ENCODE data around the gene QTRT2.

QTRT2 gene

DNA sequence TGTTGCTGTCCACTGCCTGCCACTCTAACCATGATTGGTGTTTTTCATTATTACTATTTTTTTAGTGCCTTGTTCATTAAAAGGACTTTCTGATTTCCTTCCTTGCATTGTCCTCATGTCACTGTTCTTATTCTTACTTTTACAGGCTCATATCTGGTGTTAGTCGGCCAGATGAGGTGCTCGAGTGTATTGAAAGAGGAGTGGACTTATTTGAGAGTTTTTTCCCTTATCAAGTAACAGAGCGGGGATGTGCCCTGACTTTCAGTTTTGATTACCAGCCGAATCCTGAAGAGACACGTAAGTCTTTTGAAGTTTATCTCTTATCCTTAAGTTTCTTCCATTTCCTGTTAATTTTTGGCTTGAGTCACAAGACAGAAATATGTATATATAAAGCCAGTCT, 23.2 kb downstream of the QTRT2 start:
- no peak for DNase-seq

DNA sequence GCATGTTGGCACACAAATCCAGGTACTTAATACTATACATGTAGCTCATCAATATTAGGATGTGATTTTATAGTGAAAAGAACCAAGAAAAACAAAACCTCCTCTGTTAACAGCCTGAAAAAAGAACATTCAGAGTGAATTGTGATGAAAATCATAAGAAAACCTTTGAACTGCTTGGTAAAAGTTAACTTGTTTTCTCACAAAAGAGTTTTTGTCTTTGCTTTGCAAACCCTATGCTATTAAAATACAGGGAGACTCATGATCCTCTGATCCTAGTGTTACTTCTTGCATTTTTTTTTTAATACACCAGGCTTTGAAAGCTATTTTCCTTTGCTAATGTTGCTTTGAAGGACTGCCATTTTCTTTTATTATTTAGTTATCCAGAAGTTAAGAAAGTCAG, 23.7 kb downstream of the QTRT2 start:
- DNase-seq, result no peak

DNA sequence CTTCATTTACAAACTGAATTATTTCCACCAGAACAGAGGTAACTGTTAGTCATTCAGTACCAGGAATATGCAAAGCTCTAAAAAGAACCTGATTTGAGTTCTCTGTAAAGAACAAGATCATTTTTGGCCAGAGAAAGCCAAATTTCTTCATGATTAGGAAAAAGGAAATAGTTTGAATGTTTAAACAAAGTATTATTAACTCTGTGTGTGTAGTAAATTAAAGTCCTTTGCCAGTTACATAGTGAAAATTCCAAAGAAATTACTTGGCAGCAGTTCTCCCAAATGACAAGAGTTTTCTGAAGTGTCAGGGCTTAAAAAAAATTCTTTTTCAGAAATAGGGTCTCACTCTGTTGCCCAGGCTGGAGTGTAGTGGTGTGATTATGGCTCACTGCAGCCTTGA, 24.5 kb downstream of the QTRT2 start:
- DNase-seq, result peak; percentile 56

DNA sequence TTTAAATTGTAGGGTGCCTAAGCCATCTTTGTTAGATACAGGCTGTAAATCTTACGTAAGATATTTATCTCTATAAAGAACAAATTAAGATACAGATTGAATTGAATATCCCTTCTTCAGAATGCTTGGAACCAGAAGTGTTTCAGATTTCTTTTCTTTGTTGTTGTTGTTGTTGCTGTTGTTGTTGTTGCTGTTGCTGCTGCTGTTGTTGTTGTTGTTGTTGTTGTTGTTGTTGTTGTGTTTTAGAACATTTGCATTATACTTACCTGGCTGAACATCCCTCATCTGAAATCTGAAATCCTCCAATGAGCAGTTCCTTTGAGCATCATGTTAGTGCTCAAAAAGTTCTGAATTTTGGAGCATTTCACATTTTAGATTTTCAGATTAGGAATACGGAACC, 26.6 kb downstream of the QTRT2 start:
- DNase-seq, result no peak

DNA sequence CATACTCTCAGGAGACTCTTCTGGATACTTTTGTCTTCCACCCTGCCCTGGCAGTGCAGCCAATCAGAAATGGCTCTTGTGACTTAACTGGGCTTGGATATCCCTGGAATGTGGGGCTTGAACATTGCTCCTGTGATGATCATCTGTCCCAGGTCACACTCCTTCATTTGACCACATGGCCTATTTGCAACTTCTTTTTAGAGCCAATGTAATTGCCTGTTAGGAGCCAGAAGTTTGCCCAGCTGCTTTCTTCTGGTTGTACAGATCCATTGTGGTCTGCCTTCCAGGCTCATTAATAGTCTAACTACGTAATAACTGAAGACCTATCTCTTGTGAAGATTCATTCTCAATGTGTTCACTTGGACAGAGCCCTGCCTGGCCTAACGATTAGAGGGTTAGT, 29.8 kb downstream of the QTRT2 start:
- DNase-seq, result no peak

DNA sequence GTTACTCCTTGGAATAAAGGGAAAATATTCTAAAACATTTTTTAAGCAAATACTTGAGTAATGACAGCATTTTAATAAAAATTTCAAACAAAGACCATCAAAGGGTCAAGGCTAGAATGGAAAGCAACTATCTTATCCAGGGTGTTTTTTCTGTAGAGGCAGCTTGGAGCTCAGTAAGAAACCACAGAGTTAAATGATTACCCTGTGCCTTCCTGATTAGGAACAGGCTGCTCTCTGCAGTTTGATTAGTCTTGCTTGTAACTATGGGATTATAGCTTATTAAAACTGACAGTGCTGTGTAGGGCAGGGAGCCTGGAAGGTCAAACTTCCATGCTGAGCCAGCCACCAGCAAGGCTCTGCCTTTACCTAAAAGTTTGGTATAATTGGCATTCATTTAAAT, 33.1 kb downstream of the QTRT2 start:
- DNase-seq, result no peak

DNA sequence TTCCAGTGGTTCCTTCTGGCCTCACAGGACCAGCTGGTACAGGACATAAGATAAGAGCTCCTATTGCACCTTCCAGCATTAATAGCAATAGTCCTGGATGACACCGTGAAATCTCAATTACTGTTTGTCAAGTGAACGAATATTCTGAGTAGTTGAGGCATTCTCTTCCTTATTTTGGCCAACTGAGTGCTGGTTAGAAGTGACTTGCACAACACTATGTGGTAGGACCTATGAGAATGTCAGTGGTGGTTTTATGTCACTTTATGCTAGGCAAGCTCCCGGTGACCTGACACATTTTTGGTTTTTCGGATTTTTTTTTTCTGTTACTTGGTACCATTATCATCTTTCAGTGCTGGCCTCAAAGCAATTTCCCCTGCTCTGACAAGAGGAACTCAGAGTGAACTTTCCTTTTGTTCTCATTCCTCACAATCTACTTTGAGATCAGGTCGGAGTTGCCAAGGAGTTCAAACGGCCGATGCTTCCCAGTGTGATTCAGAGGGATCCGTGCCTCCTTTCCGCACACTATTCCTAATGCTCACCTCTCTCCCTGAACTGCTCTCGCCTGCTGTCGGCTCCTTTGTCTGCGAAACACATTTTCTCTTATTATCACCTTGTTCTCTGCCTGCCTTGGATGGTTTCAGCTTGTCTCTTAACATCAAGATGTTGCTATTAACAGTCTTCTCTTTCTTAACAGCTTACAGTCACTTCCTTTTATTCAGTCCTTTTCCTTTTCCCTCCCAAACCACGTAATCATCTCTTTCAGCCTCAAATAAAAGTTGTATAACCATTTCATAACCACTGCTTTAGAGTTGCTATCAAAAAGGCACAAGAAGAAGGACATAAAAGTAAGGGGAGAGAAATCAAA, 35.8 kb downstream of the QTRT2 start:
- no peak for DNase-seq

DNA sequence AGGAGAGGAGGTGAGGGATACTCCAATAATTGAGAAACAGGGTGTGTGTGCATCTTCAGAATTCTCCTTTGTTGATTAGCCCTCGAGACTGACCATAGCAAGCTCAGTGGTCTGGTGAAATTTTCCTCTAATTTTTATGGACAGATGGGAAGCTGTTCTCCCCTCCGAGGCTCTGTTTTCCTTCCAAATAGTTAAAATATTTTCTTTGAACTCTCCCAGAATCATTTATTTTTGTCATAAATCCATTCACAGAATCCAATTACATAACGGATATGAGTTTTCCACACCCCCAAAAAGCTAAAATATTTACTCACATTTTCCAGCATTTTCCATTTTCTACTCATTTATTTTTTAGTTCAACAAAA, 36.5 kb downstream of the QTRT2 start:
- DNase-seq, result no peak

DNA sequence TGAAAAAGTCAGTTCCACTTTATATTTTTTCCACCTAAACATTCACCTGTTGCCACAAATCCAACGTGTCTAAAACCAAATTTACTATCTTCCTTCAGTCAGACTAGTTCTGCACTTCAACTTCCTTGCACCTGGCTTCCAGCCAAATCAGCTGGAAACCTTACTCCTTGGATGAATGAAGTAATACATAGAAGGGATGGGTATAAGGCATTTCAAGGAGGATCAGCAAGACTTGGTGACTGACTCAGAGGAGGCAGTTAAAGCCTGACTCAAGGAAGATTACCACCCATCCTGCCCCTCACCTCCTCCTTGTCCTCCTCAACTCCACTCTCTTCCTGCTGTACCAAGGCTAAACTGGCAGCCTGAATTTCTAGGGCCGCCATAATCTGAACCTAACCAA, 37.1 kb downstream of the QTRT2 start:
- peak; percentile 79 for DNase-seq

DNA sequence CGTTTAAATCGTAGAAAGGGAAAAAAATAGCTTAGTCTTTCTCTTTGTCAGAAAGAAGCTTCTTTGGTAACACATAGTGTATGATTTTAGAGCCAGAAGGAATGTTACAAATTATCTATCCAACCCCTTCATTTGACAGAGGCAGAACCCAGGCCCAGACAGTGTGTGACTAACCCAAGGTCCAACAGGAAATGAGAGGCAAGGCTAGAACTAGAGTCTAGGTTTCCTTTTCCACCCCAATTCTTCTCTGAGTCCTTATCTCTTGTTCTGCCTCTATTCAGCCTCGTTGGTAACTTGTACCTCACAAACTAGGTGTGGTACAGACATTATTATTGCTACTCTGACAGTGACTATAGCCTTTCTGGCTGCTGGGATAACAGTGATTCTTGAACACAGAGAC, 39.3 kb downstream of the QTRT2 start:
- DNase-seq, result no peak

DNA sequence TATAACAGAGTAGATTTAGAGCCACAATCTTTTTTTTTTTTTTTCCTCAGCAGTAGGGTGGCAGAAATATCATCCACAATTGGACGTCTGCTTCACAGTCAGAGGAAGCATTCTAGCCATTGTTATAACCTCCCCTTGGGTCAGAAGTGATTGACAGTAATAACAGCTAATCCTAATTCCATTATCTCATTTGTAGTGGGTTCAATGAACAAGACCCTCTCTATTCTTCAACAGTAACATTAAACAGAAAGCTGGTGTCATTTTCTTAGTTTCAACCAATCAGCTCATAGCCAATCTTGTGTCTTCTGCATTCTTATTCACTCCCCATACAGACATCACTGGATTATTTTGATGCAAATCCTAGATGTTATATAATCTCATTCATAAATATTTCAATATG, 44.6 kb downstream of the QTRT2 start:
- DNase-seq, result no peak

DNA sequence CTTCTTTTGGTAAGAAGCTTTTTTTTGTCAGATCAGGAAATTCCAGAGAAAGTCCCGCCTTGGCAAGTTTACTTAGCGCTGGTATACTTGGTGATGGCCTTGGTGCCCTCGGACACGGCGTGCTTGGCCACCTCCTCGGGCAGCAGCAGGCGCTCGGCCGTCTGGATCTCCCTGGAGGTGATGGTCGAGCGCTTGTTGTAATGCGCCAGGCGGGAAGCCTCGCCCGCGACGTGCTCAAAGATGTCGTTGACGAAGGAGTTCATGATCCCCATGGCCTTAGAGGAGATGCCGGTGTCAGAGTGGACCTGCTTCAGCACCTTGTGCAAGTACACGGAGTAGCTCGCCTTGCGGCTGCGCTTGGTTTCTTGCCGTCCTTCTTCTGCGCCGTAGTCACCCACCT, 46.6 kb downstream of the QTRT2 start:
- no peak for DNase-seq

DNA sequence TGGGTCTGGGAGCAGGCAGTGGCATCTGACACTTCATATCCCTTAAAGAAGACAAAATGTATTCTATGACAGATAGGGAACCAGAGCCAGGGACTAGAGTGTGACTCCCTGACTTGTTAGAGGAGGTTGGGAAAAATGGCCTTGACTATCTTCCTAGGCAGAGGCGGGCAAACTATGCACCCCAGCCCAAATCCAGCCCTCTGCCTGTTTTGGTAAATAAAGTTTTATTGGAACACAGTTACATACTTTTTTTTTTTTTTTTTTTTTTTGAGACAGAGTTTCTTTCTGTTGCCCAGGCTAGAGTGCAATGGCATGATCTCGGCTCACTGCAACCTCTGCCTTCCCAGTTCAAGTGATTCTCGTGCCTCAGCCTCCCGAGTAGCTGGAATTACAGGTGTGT, 47.3 kb downstream of the QTRT2 start:
- DNase-seq, result no peak

DNA sequence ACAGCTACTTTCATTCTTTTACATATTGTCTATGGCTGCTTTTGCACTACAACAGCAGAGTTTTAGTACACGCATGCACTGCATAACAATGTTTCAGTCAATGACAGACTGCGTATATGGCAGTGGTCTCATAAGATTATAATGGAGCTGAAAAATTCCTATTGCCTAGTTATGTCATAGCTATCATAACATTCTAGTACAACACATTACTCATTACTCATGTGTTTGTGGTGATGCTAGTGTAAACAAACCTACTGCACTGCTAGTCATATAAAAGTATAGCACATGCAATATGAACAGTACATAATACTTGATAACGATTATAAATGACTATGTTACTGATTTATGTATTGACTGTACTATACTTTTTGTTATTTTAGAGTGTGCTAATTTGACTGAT, 47.9 kb downstream of the QTRT2 start:
- DNase-seq, result peak; percentile 33

DNA sequence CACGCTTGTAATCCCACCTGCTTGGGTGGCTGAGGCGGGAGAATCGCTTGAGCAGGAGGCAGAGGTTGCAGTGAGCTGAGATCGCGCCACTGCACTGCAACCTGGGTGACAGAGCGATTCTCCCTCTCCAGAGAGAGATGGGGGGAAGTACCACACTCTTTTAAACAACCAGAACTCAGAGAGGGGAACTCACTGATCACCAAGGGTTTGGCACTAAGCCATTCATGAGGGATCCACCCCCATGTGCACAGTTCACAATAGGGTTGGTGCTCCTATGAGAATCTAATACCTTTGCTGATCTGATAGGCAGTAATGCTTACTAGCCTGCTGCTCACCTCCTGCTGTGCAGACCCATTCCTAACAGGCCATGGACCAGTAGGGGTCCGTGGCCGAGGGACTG, 51.6 kb downstream of the QTRT2 start:
- no peak for DNase-seq

DNA sequence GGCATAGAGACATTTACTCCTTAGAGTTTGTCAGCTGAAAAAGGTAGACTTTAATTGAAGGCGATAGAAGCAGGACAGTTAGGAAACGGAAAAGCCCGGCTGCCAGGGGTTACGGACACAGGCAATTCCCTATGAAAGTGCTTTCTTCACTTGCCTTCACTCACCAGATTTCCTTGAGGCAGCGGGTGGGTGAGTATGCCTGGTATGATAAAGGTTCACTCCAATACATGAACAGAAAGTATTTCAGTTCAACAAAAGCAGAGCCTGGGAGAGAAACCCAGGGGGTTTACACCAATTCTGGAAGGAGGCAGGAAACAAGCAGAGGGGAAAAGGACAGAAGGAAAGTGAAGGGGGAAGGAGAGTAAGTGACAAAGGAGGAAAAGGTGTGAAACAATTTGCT, 53.9 kb downstream of the QTRT2 start:
- DNase-seq, result no peak

DNA sequence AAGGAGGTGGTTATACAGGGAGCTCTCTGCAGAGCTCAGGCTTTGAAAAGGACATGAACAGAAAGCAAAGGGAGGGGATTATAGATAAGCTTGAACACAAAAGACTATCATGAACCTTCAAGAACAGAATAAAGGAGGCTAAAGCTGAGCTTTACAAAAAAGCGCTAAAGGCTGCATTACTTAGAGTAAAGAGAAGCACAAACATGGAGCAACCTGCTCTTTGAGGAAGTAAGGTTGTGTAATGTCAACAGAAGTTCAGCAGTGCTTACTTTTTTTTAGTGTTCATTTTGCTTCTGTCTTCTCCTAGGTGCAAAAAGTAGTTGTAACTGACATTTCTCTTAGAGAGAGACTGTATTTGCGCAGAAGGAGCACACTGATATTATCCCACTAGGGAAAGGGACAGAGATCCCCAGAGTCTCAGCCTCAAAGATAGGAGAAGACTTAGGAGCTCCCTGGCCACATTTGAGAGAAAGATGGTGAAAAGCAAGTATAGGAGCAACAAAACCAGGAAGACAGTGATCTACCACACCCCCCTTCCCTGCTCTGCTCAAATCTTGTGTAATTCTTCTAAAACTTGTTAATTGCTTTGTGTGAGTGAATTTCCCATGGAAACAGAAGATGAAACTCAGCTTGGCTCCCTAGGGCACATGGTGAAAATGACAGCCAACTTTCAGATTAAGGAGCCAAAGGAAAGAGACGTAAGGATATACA, 54.7 kb downstream of the QTRT2 start:
- no peak for DNase-seq

DNA sequence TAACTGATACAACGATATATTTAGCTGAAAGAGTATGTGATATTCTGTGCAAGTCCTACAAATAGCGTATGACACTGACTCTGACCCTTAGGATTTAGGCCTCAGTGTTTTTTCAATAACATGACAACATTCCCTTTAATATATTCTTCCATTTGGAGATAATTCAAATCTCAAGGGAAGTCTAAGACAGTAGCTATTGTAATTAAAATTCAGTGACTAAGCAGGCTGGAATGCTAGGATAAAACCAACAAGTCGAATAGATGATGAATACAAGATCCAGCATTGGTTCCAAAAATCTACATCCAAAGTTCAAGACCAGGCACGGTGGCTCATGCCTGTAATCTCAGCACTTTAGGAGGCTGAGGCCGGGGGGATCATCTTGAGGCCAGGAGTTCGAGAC, 56.2 kb downstream of the QTRT2 start:
- peak; percentile 40 for DNase-seq

DNA sequence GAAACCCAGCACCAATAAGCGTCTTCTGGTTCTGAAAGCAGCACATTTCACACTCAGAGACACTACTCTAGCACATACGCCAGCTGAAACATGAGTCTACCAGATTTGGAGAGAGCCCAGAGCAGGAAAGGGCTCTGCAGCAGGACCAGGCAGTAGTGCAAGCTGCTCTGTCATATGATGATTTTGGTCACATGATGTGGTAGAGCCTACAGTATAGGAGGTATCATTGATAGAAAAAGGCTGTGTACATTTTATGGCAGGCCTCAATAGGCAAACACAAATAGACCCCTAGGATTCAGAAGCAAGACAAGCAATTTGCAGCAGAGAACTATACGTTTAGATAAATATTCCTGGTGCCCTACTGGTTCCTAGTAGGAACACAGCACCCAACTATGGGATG, 58.2 kb downstream of the QTRT2 start:
- DNase-seq, result no peak

DNA sequence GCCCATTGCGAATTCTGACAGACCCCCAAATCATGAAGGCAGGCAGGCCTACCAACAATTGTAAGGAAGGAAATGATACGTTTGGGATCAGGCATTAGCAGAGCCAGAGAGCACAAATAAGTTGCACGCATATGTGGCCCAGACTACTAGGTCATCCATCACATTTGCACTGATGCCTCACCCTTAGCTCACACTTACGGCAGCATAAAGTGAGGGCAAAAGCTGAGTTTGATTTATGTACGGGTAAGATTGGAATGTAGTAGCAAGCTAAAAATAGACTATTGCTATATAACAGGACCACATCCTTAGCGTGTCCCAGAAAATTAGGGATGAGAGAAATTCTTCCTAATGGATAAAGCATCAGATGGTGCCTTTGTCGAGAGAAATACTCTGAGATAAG, 58.6 kb downstream of the QTRT2 start:
- no peak for DNase-seq

DNA sequence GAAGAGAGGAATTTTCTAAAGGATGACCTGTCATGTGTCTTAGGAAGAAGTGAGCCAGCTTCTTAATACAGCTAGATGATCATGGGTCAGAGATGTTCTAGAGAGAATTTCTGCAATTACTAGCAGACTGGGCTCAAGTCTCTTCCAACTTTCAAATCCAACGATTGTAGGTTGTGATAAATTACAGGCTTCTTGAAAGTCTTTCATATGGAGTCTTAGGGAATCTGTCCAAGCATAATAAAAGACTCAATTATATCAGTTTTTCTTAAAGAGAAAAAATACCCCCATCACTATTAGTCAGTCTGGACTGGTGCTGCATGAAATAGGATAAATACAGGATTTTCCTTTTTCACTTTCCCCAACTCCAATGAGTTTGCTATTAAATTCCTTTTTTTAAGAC, 63.2 kb downstream of the QTRT2 start:
- DNase-seq, result no peak

DNA sequence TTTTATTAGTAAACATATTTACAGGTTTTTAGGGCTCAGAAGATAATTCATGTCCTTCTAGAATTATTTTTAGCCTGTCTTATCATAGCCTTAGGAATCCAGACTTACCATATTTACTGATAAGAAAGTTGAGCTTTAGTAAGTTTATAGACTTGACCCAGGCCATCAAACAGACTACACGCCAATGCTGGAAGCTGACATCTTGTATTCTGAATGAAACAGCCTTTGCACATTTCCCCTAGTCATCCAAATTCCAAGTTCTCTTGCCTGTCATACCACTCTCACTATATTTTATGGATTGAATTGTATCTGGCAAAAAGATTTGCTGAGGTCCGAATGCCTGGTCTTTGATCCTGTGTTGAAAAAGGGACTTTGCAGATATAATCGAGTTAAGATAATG, 63.7 kb downstream of the QTRT2 start:
- no peak for DNase-seq

DNA sequence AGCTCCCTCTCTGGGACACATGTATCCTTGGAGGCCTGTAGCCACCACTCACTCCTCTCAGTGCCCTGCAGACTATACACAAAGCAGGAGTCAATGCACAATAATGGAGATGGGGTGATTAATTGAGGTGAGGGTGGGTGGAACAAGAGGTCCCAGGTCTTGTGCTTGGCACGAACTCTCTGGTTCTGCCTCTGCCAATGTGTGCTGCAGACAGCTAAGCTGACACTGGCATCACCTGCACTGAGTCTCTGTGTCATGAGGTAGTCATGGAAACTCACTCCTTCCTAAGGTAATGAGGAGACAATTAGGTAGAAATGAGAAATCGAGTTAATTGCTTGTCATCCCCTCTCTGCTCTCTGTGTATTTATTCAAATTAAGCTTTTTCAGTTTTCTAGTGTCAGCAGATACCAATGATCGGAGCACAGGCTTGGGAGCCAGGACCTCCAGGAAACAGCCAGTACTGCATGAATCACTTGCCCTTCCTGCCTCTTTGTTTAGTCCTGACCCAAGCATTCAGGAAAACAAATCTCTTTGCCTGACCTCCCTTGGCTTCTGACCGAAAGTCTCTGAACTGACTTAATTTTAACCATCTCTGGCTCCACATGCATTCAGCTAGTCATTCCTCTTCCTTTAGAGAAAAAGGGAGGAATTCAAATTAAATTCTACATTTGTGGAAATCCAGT, 65.6 kb downstream of the QTRT2 start:
- DNase-seq, result peak; percentile 28

DNA sequence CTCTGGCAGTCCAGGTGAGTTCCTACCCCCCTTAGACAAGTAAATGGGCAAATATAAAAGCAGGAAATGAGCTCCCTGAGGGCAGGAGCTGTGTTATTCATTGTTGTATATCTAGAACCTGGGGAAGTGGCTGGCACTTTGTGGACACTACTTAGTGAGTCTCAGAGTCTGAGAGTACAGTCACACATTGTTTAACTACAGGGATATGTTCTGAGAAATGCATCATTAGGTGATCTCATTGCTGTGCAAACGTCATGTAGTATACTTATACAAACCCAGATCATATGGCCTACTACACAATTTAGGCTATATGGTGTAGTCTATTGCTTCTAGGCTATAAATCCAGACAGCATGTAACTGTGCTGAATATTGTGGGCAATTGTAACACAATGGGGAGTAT, 69.9 kb downstream of the QTRT2 start:
- no peak for DNase-seq
